GM19351 (cell line): ENCODE results near the gene PDE5A.

Source experiments
- ATAC-seq: cut with Tn5 transposase; IDR thresholded peaks from one replicate; pipeline ENCODE4 v1.9.1; 2021; ENCODE audit warnings: mild to moderate bottlenecking, moderate library complexity; ENCODE audit not compliant: unreplicated experiment

The PDE5A gene

DNA sequence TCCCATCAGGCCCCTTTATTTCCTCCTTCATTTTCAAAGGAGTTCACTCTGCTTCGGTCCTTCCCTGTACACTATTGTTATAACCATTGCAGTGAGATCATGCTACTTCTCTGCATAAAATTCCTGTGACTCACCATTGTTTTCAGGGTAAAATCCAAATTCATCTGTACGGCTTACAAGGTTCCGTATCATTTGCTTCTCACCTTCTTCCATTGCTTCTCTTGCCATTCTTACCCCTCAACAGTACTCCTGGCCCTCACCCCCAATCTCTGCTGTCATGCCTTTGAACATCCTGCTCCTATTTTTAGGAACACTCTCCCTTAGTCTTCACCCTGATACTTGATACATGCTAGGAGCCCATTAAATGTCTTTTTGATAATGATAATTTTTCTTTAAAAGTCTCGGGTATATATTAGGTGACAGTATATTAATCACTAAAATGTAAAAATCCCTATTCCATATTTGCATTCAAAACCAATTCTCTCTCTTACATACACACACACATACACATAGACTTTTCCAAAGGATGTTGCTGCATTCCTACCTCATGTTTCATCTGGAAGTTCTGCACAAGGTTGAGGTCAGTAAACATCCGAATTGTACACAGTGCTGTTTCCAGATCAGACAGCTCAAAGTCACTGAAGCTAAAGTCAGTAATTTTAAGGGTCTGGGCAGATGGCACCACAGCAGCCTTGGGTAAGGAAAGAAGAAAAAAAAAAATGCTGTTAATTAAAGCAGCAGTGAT, 103.4 kb downstream of the PDE5A start:
- no peak for ATAC-seq

GRCh38 chr4:119523399-119523798, 105.2 kb downstream of the PDE5A start:
- no peak for ATAC-seq

- no peak for ATAC-seq
Observed at GRCh38 chr4:119521268-119521667, 107.3 kb downstream of the PDE5A start.

GRCh38 chr4:119518915-119519410, 109.6 kb downstream of the PDE5A start:
- ATAC-seq: no peak

GRCh38 chr4:119518230-119518892, 110.2 kb downstream of the PDE5A start:
- ATAC-seq: no peak

DNA sequence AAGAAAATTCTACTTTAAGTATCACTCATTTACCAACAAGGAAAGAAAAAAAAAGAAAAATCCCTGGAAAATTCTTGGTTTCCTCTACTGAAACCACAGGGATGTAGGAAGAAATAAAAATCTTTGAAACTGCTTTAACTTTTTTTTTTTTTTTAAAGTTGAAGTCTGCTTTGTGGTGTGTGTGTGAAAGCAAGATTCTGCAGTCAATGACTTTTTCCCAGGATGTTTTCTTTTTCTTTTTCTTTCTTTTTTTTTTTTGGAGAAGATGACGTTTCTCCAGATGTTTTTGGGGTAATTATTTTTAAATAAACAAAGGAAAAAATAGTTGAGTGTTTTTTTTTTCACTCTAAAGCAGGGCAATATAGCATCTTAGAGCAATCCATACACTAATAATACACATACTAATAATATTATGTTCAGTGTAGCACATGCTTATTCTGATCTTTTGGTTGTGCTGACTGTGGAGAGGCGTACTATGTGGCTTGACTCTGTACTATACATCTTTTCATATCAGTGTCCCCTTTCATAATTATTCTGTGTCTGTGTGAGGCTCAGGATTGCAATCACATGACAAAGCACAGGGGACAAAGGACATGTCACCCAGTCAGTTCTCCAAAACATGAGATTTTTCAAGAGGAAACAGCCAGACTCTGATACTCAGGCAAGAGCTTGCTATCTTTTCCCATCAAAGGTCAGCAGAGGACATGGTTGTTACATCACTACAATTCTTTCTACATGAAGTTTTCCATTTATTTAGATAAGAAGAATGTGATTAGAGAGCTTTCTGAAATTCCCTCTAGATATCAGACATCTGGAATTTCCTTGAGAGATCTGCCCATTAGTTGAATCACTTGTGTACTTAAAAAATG, 111.0 kb downstream of the PDE5A start:
- ATAC-seq: no peak

- ATAC-seq: no peak
Observed at GRCh38 chr4:119512398-119512797, 116.2 kb downstream of the PDE5A start.

DNA sequence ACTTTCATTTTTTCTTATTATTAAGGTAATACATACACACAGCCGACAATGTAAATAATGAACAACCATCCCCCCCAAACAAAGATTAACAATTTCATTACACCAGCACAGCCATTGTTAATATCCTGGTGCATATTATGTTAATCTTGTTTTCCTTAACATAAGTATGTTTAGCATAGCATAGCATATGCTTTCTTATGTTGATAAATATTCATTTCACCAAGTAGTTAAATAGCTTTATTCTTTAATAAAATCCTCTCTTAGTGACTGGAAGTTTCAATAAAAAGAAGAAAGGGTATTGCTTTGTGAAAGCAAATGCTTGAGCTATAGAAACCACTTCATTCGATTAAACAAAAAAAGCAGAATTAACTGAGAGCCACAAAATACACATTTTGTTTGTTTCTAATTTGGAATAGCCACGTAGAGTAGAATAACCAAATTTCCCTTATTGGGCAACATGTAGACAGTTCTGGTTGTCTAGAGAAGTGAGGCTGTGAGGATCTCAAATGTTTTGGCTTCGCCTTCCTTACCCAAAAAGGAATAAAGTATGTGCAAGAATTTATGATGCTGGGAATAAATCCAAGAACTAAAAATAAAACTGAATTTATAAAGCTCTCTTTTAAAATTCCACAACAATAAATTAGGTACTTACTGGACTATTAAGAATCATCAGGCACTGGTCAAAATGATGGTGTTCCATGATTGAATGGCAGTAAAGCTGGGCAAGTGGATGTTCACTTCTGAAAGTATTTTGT, 118.0 kb downstream of the PDE5A start:
- ATAC-seq: no peak

DNA sequence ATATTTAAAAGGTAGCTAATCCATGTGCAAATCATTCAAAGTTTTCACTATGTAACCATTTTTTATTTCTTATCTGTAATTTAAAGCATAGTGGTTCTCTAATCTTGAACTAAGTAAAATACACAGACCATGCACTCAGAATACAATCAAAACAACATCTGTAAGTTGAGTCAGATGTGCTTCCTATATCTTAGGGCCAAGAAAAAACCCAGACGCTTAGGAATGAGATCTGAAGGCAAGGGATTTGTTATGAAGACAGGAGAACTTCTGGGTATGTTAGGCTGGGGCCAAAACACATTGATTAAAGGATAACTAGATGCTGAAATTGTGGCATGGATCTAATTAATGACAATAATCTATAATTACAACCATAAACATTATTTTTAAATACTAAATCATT, 120.3 kb downstream of the PDE5A start:
- no peak for ATAC-seq

- ATAC-seq: no peak
Observed at GRCh38 chr4:119506806-119507205, 121.8 kb downstream of the PDE5A start.

DNA sequence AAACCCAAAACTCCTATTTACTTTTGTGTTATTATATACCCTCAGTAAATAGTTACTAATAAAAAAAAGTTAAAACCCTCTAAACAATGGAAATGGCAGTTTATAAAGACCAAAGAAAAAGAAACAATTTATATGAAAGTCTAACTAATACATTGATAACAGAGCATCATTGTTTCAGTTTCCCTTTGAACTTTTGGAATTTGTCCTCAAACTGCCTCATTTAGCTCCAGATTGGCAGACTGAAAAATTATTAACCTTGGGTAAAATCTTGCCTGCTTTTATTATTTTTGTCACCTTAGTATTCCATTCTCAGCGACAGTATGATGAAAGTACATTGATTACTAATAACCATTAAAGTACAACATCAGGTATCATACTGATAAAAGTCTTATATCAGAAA, 124.0 kb downstream of the PDE5A start:
- no peak for ATAC-seq

GRCh38 chr4:119501740-119502139, 126.9 kb downstream of the PDE5A start:
- no peak for ATAC-seq

- no peak for ATAC-seq
Observed at GRCh38 chr4:119498527-119498926, 130.1 kb downstream of the PDE5A start.

DNA sequence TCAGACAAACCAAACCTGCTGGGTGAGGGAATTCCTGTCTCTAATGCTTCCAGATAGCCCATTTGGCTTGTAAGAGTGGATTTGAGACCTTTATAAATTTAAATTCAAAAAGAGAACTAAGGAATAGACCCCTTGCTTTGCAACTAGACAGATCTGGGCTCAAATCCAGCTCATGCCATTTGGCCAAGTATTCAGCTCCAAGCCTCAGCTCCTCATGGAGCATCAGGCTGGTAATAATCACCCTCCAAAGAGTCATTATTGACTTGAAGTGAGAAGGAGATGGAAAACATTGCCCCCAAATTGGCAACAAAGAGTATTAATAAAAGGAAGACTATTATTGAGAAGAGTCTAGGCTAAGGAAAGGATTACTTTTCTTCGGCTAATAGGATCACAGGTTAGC, 134.7 kb downstream of the PDE5A start:
- no peak for ATAC-seq

- ATAC-seq: no peak
Observed at GRCh38 chr4:119493419-119493818, 135.2 kb downstream of the PDE5A start.

GRCh38 chr4:119490335-119490734, 138.3 kb downstream of the PDE5A start:
- no peak for ATAC-seq

GRCh38 chr4:119489305-119489704, 139.3 kb downstream of the PDE5A start:
- no peak for ATAC-seq

DNA sequence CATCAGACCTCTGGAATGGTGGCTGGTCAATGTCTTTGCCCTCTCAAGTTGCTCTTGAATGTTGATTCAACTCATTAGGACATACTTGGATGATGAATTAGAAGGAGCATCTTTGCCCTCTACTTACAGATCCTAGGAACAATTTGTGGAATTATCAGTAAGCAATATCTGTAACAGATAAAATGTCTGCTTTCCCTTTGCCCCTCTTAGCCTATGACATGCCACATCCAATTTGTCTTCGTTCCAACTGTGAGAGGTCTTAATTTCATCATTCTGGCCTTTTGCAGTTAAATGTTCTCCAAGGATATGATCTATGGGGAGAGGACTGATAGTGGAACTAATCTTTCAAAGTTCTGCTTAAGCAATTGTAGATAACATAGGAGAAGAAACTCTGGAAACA, 148.3 kb downstream of the PDE5A start:
- ATAC-seq: no peak

DNA sequence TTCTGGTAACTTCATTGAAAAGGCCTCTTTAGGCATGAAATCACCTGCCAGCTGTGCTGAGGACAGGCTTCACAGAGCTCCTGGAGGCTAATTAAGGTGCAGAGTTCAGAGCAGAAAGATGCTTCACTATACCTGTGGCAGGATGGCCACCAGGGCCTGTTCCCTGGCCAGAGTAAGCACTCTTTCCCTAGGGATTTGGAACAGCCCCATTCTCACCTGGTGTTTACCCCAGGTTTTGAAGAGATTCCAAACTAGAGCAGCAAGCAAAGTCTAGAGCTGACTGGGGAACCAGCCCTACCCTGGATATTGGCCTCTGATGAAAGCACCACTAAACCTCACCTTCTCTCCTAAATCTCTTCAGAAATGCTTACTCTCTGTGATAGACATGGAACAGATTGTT, 148.8 kb downstream of the PDE5A start:
- ATAC-seq: no peak

DNA sequence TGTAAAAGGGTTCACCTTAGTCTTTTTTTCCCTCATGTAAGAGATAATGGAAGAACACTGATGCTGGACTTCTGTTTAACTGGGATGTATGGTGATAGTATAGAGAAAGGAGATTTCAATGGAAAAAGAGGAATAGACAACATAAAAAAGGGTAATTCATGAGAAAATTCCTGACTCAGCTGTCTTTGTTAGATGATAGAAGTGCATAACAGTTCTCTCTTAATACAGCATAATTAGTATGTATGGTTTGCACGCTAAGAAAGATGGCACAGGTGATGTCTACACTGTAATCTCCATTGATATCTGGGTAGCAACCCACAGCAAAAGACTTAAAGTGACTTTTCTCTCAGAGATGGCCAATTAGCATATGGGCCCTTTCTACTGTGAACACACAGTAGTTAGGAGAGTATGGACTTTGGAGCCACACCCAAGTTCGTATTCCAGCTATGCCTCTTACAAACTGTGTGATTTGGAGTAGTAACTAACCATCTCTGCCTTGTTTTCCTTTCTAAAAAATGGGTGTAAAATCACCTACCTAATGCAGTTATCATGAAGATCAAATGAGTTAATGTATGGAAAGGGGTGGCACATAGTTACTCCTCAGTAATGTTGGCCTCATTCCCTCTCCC, 149.3 kb downstream of the PDE5A start:
- ATAC-seq: no peak
